GM23338 (cell line): ENCODE results near the gene FUT8.

Experiments
- CTCF ChIP-seq, 2 experiments: fragments of 200-600 bp in 1 of 2; sonication (generic) in 1 of 2; conservative IDR thresholded peaks; 2 replicates each; pipeline versions ENCODE4 v1.5.1 to v1.6.1; 2016 to 2017; ENCODE audit warnings: antibody characterized with exemption in 2 of 2, low read depth in 2 of 2, mild to moderate bottlenecking in 2 of 2, moderate library complexity in 1 of 2
- REST ChIP-seq: IDR thresholded peaks from one replicate; pipeline ENCODE4 v1.6.1; 2018; ENCODE audit warnings: antibody characterized with exemption; ENCODE audit not compliant: unreplicated experiment

GRCh38 chr14:65620195-65620594 is 207.7 kb downstream of the FUT8 start:
- no peak for TF ChIP-seq REST
- no peak for TF ChIP-seq CTCF (conservative IDR thresholded peaks at IDR 0.05; ENCODE audit: low read depth in 2 of 2)
